AG09309 (cell line): ENCODE results near the gene TRIM2.
"Not testable (repeated sequence)": the region's sequence is repeated elsewhere in the genome, so short reads cannot be mapped to it uniquely, and the experiment has no call there.

Source experiments
- DNase-seq: peaks from one replicate; pipeline ENCODE4 v3.0.0-alpha.2; 2010; ENCODE audit warnings: low read depth
- H3K4me3 ChIP-seq: 2 replicates; pipeline ENCODE4 v1.5.1; 2011; ENCODE audit warnings: mild to moderate bottlenecking, low read depth, low read length, moderate library complexity; ENCODE audit not compliant: control insufficient read depth
- TF ChIP-seq, protein P1 (sequence below): IDR thresholded peaks from 2 replicates; pipeline ENCODE4 v1.5.1; 2011; ENCODE audit warnings: mild to moderate bottlenecking, low read depth, low read length, inconsistent platforms; ENCODE audit not compliant: insufficient read depth, control insufficient read depth; ENCODE audit errors: missing control alignments

TRIM2 gene

DNA sequence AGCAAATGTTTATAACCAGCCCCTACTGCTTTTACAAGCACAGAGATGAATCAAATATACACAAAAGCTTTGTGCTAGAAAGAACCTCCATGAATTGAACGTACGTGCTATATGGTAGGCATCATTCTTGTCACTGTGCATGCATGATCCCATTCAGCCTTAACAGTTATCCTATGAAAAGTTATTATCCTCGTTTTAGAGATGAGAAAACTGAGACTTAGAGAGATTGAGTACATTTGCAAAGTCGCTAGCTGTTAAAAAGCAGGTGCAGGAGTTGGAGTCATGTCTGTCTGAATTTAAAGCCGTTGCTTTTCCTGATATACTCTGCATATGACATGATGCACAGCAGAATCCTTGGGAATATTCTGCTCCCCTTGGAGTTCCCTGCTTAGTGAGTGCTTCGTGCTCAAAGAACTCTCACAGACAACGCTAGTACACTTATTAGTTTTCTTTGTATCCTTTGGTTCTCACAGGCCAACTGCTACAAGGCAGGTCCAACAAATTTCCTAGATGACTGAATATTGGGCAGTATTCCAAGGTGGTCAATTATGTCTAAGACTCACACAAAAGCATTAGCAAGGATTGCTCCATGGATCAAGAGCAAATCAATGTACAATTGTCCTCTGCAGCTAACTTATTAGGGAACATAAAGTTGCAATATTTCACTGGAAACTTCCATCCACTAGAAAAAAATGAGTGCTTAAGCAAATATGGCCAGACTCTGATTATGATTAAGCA lies 42.8 kb upstream of the TRIM2 start:
- H3K4me3 ChIP-seq: no peak overlapping the region
- TF ChIP-seq, protein P1, sequence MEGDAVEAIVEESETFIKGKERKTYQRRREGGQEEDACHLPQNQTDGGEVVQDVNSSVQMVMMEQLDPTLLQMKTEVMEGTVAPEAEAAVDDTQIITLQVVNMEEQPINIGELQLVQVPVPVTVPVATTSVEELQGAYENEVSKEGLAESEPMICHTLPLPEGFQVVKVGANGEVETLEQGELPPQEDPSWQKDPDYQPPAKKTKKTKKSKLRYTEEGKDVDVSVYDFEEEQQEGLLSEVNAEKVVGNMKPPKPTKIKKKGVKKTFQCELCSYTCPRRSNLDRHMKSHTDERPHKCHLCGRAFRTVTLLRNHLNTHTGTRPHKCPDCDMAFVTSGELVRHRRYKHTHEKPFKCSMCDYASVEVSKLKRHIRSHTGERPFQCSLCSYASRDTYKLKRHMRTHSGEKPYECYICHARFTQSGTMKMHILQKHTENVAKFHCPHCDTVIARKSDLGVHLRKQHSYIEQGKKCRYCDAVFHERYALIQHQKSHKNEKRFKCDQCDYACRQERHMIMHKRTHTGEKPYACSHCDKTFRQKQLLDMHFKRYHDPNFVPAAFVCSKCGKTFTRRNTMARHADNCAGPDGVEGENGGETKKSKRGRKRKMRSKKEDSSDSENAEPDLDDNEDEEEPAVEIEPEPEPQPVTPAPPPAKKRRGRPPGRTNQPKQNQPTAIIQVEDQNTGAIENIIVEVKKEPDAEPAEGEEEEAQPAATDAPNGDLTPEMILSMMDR: no peak
- no peak for DNase-seq

DNA sequence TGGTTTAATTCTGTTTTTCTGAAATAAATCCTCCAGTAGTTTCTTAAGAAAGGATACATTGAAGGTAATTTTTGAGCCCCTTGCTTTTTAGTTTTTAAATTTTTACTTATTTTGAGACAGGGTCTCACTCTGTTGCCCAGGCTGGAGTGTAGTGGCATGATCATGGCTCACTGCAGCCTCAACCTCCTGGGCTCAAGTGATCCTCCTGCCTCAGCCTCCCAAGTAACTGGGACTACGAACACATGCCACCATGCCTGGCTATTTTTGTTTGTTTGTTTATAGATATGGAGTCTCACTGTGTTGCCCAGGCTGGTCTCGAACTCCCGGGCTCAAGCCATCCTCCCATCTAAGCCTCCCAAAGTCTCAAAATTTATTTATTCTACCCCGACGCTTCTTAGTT lies 39.0 kb upstream of the TRIM2 start:
- not testable (repeated sequence) for H3K4me3 ChIP-seq, DNase-seq

DNA sequence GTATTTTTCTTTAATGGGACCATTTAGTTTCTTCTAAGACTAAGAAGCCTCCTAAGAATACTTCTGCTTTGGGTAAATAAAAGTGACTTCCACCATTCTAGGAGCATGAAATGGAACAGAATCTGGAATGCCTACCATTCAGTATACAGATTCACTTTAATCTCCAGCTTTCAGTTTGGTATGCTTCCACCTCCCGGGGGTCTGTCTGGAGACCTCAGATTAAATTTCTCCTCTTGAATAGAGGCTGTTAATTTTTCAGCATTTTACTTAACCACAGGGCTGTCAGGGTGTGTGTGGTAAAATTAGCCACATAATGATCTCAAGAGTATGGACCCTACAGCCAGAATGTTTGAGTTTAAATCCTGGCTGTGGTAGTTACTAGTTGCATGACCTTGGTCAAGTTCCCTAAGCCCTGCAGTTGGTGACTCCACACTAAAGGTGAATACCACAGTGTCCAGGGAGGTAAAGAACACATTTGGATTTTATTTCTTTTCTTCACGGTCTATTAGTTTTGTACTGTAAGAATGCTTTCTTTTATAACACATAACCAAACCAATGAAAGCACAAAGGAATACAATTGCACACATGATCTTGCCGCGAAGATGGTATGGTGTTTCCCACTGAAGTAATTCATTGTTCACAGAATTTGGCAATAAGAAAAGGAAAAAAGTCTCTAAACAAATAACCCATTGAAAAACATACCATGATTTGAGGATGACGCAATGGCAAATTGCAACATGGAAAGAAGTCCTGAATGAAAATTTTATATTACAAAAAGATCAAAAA lies 37.3 kb upstream of the TRIM2 start:
- H3K4me3 ChIP-seq: no peak overlapping the region
- TF ChIP-seq, protein P1: no peak

DNA sequence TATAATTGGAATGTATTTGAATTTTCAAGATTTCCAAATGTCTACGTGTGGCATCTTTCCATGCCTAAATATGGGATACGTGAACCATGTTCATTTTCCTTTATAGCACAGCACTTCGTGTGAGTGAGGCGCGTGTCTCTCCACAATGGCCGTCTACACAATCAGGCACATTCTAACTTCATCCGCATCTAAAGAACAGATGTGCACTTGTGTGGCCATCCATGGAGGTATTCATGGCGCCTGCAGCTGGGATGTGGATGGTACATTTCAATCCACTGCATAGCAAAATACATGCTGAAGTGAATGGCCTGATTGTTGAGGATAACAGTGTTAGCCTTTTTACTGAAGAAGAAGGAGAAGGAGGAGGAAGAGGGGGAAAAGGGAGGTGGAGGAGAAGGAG lies 34.5 kb upstream of the TRIM2 start:
- no peak for DNase-seq

More for the DNA sequence above, 37.3 kb upstream of the TRIM2 start:
- no peak for DNase-seq

GRCh38 chr4:153170407-153170806 lies 33.8 kb upstream of the TRIM2 start:
- TF ChIP-seq, protein P1: no peak
- no peak overlapping the region for H3K4me3 ChIP-seq
- no peak for DNase-seq

More for the DNA sequence above, 34.5 kb upstream of the TRIM2 start:
- H3K4me3 ChIP-seq: no peak overlapping the region
- TF ChIP-seq, protein P1: no peak

GRCh38 chr4:153174821-153175567 lies 29.2 kb upstream of the TRIM2 start:
- H3K4me3 ChIP-seq: no peak overlapping the region
- DNase-seq: no peak
- TF ChIP-seq, protein P1: no peak
